HCT116 (cell line): ENCODE data around the gene SNRNP70. TPM values are rescaled to one million over a fixed set of nuclear protein-coding genes. Genes with fewer than 3 reads are reported as not detected.

Source experiments
- ATAC-seq: fragments of 200-7000 bp; cut with Tn5 transposase; 2 replicates; pipeline ENCODE4 v1.9.1; 2020; ENCODE audit warnings: mild to moderate bottlenecking, moderate library complexity
- BruUV-seq: library from RNA; stranded (reverse); fragments of 400-500 nt; replicated peaks from 2 replicates; lab custom pipeline; 2021; lab: Mats Ljungman, UMichigan
- CTCF ChIA-PET: fragments of 300-600 bp; sonication (Branson Sonifier 250); formaldehyde crosslinking; loops from one replicate; lab custom pipeline; 2021; ENCODE audit warnings: antibody characterized with exemption; lab: Charles Lee
- POLR2A ChIA-PET: fragments of 300-600, 350-600 bp; sonication (Branson Sonifier 250); formaldehyde crosslinking; loops from one replicate; lab custom pipeline; 2021; ENCODE audit warnings: antibody characterized with exemption; lab: Charles Lee
- RAD21 ChIA-PET, 2 experiments: fragments of 300-600 bp; sonication (Branson Sonifier 250); formaldehyde crosslinking; loops; one replicate each; lab custom pipeline; 2023; ENCODE audit warnings: low total read pairs in 2 of 2; ENCODE audit not compliant: uncharacterized antibody in 2 of 2, unreplicated experiment in 2 of 2, low non-redundant PET in 1 of 2; lab: Charles Lee
- DNase-seq: peaks from one replicate; pipeline ENCODE4 v3.0.0-alpha.2; 2010; ENCODE audit warnings: low read depth, low spot score
- H2AFZ ChIP-seq: fragments of 200-600 bp; shearing (Covaris generic), sonication (generic); 2 replicates; pipeline ENCODE4 v1.6.1; 2017; ENCODE audit warnings: low read depth, mixed run types, mixed read lengths, antibody characterized with exemption, low read length; ENCODE audit not compliant: poor library complexity, severe bottlenecking
- H3K27ac ChIP-seq: 2 replicates; pipeline ENCODE4 v1.5.1; 2012; ENCODE audit warnings: low read depth, low read length
- H3K27me3 ChIP-seq: fragments of 200-600 bp; sonication (generic); 2 replicates; pipeline ENCODE4 v1.6.1; 2016; ENCODE audit warnings: mixed run types, low read length, mixed read lengths; ENCODE audit not compliant: insufficient read depth
- H3K36me3 ChIP-seq, 2 experiments: fragments of 200-500 bp in 1 of 2; fragments of 200-600 bp in 1 of 2; sonication (Bioruptor generic) in 1 of 2; sonication (generic) in 1 of 2; 2 replicates each; pipeline versions ENCODE4 v1.5.1 to v1.6.1; 2014 to 2016; ENCODE audit warnings: low read length in 2 of 2, inconsistent platforms in 1 of 2, mixed read lengths in 1 of 2, mixed run types in 1 of 2; ENCODE audit not compliant: insufficient read depth in 2 of 2, control insufficient read depth in 1 of 2
- H3K4me1 ChIP-seq, 2 experiments: fragments of 200-600 bp in 1 of 2; sonication (generic) in 1 of 2; 2 replicates each; pipeline versions ENCODE4 v1.5.1 to v1.6.1; 2012 to 2017; ENCODE audit warnings: low read length in 2 of 2, inconsistent platforms in 1 of 2, mild to moderate bottlenecking in 1 of 2, mixed read lengths in 1 of 2, mixed run types in 1 of 2, moderate library complexity in 1 of 2; ENCODE audit not compliant: insufficient read depth in 2 of 2, control insufficient read depth in 1 of 2
- H3K4me2 ChIP-seq: fragments of 200-600 bp; sonication (generic); 2 replicates; pipeline ENCODE4 v1.6.1; 2017; ENCODE audit warnings: mixed run types, low read length, mixed read lengths
- H3K4me3 ChIP-seq, 2 experiments: fragments of 200-600 bp in 1 of 2; sonication (generic) in 1 of 2; replicated peaks in 1 of 2; 2 replicates each; pipeline ENCODE4 v1.5.1; 2011 to 2016; ENCODE audit warnings: low read length in 2 of 2, control low read depth in 1 of 2, low read depth in 1 of 2, mild to moderate bottlenecking in 1 of 2, mixed read lengths in 1 of 2, mixed run types in 1 of 2
- H3K79me2 ChIP-seq: fragments of 200-600 bp; sonication (generic); 2 replicates; pipeline ENCODE4 v1.6.1; 2017; ENCODE audit warnings: mild to moderate bottlenecking, mixed run types, low read length, moderate library complexity, mixed read lengths; ENCODE audit not compliant: insufficient read depth
- H3K9ac ChIP-seq: fragments of 200-600 bp; sonication (generic); 2 replicates; pipeline ENCODE4 v1.6.1; 2016; ENCODE audit warnings: low read length, mixed read lengths
- H3K9me2 ChIP-seq: fragments of 200-600 bp; sonication (generic), shearing (Covaris generic); 2 replicates; pipeline ENCODE4 v1.6.1; 2017; ENCODE audit warnings: mixed run types, mild to moderate bottlenecking, moderate library complexity; ENCODE audit not compliant: insufficient read depth
- H3K9me3 ChIP-seq, 2 experiments: fragments of 200-500 bp in 1 of 2; fragments of 200-600 bp in 1 of 2; sonication (Bioruptor generic) in 1 of 2; sonication (generic) in 1 of 2; 2 replicates each; pipeline ENCODE4 v1.6.1; 2014 to 2017; ENCODE audit warnings: low read length in 2 of 2, mixed read lengths in 2 of 2, inconsistent platforms in 1 of 2, low read depth in 1 of 2, mild to moderate bottlenecking in 1 of 2, mixed run types in 1 of 2, moderate library complexity in 1 of 2; ENCODE audit not compliant: control insufficient read depth in 1 of 2, insufficient read depth in 1 of 2
- H4K20me1 ChIP-seq: fragments of 200-600 bp; sonication (generic), shearing (Covaris generic); 2 replicates; pipeline ENCODE4 v1.6.1; 2017; ENCODE audit warnings: mixed run types, mild to moderate bottlenecking, moderate library complexity; ENCODE audit not compliant: insufficient read depth
- CBX3 ChIP-seq: IDR thresholded peaks from 2 replicates; pipeline ENCODE4 v1.6.1; 2012; ENCODE audit warnings: low read depth
- CEBPB ChIP-seq: IDR thresholded peaks from 2 replicates; pipeline ENCODE4 v1.6.1; 2012; ENCODE audit warnings: low read depth
- EZH2phosphoT487 ChIP-seq: fragments of 200-600 bp; IDR thresholded peaks from 2 replicates; pipeline ENCODE4 v1.6.1; 2018; ENCODE audit warnings: antibody characterized with exemption, borderline replicate concordance
- JUND ChIP-seq: IDR thresholded peaks from 2 replicates; pipeline ENCODE4 v1.6.1; 2012
- SIN3A ChIP-seq: IDR thresholded peaks from 2 replicates; pipeline ENCODE4 v1.6.1; 2012; ENCODE audit warnings: low read depth
- ZNF274 ChIP-seq: fragments of 200-500 bp; sonication (Bioruptor generic); IDR thresholded peaks from 2 replicates; pipeline ENCODE4 v1.6.1; 2014; ENCODE audit warnings: mild to moderate bottlenecking, low read depth, low read length, inconsistent platforms
- intact Hi-C: fragments of 100-400 bp; cut with micrococcal nuclease; formaldehyde crosslinking; loops from 2 replicates; pipeline ENCODE4 v1.10.0; 2022
- total RNA-seq: library from RNA; stranded (reverse); gene quantifications from one replicate; pipeline ENCODE4 v1.2.1, GENCODE V29; 2021; ENCODE audit not compliant: unreplicated experiment
- TF ChIP-seq, protein P1 (sequence below): IDR thresholded peaks from 2 replicates; pipeline ENCODE4 v1.6.1; 2012; ENCODE audit warnings: low read depth

The SNRNP70 gene
- total RNA-seq, 1 experiment from 2014 or later: 236 TPM

- TF ChIP-seq, protein P1, sequence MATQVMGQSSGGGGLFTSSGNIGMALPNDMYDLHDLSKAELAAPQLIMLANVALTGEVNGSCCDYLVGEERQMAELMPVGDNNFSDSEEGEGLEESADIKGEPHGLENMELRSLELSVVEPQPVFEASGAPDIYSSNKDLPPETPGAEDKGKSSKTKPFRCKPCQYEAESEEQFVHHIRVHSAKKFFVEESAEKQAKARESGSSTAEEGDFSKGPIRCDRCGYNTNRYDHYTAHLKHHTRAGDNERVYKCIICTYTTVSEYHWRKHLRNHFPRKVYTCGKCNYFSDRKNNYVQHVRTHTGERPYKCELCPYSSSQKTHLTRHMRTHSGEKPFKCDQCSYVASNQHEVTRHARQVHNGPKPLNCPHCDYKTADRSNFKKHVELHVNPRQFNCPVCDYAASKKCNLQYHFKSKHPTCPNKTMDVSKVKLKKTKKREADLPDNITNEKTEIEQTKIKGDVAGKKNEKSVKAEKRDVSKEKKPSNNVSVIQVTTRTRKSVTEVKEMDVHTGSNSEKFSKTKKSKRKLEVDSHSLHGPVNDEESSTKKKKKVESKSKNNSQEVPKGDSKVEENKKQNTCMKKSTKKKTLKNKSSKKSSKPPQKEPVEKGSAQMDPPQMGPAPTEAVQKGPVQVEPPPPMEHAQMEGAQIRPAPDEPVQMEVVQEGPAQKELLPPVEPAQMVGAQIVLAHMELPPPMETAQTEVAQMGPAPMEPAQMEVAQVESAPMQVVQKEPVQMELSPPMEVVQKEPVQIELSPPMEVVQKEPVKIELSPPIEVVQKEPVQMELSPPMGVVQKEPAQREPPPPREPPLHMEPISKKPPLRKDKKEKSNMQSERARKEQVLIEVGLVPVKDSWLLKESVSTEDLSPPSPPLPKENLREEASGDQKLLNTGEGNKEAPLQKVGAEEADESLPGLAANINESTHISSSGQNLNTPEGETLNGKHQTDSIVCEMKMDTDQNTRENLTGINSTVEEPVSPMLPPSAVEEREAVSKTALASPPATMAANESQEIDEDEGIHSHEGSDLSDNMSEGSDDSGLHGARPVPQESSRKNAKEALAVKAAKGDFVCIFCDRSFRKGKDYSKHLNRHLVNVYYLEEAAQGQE: no peak
- TF ChIP-seq ZNF274 (no peak), CBX3 (no peak), CEBPB (no peak), JUND (no peak)
Measured at GRCh38 chr19:49080392-49080791, 4.9 kb upstream of the SNRNP70 start (continued).

DNA sequence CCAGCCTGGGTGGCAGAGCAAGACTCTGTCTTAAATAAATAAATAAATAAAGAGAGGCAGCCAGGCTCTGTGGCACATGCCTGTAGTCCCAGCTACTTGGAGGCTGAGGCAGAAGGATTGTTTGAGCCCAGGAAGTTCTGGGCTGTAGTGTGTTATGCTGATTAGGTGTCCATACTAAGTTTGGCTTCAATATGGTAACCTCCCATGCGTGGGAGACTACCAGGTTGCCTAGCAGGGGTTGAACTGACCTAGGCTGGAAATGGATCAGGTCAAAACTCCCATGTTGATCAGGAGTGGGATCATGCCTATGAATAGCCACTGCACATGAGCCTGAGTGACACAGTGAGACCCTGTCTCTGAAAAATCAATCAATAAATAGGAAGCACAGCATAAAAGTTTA, 4.0 kb upstream of the SNRNP70 start:
- POLR2A ChIA-PET: no interaction called here
- peaks cover 10% of the 10 kb centered on the region for H3K79me2 ChIP-seq
- H3K4me1 ChIP-seq: peaks cover under 1 to 10% of the 10 kb centered on the region in 2 experiments; a peak in 3 of 4 replicates
- BruUV-seq: no TSS peak
- intact Hi-C loops: no loop called here
- H3K4me3 ChIP-seq: no peak overlapping the region
- ATAC-seq: no peak
- CTCF ChIA-PET: no interaction called here
- no peak overlapping the region for H3K4me2 ChIP-seq
- DNase-seq: no peak
- no peak overlapping the region for H3K27ac ChIP-seq
- RAD21 ChIA-PET: no interaction called here
- H3K27me3 ChIP-seq: no peaks in the 10 kb centered on the region
- no peak overlapping the region for H3K9ac ChIP-seq
- TF ChIP-seq SIN3A (no peak), EZH2phosphoT487 (no peak), JUND (no peak)
- TF ChIP-seq, all 23 proteins: peak for 0
- H3K36me3 ChIP-seq: peaks cover 0 to 2% of the 10 kb centered on the region in 2 experiments; a peak in 1 of 4 replicates
- no peaks in the 10 kb centered on the region for H3K9me2 ChIP-seq
- H3K9me3 ChIP-seq: no peaks in the 10 kb centered on the region
- peaks cover 7% of the 10 kb centered on the region; the same call in 1 of the 2 replicates for H4K20me1 ChIP-seq
- no peak overlapping the region for H2AFZ ChIP-seq
